Right renal pelvis (tissue), 4 donors: ENCODE results near the gene PRND. TPM values are rescaled to one million over a fixed set of nuclear protein-coding genes. Genes with fewer than 3 reads are reported as not detected.
A peak's percentile ranks its signal among the peaks of the same experiment; 100 is the strongest.
"Not testable (repeated sequence)": the region's sequence is repeated elsewhere in the genome, so short reads cannot be mapped to it uniquely, and the experiment has no call there.

Source experiments
- DNase-seq, 4 donors: peaks; one replicate each; pipeline ENCODE4 v3.0.0-alpha.2; 2013; ENCODE audit warnings: low read depth in 4 of 4, low spot score in 3 of 4, missing footprints in 1 of 4
- polyA plus RNA-seq, 4 donors: library from polyadenylated mRNA; unstranded; fragments of 120-200 nt; gene quantifications; one replicate each; pipeline ENCODE4 v1.2.1, GENCODE V29; 2013; ENCODE audit not compliant: insufficient read length in 4 of 4

Gene PRND
- polyA plus RNA-seq, 4 donors, result 3.4 to 5.9 (median 4.9) TPM

- no peak for DNase-seq
Observed at GRCh38 chr20:4736875-4737274, 15.2 kb downstream of the PRND start.

- DNase-seq, result no peak
Observed at GRCh38 chr20:4737857-4738627, 16.3 kb downstream of the PRND start.

GRCh38 chr20:4740774-4741431, 19.2 kb downstream of the PRND start:
- DNase-seq, result peak in 1 of 4 donors; percentile 31

- DNase-seq, result no peak
Observed at GRCh38 chr20:4748847-4749246, 27.1 kb downstream of the PRND start.

- DNase-seq, result no peak
Observed at GRCh38 chr20:4749326-4749725, 27.6 kb downstream of the PRND start.

GRCh38 chr20:4750381-4750780, 28.7 kb downstream of the PRND start:
- DNase-seq, result no peak

GRCh38 chr20:4759100-4759884, 37.6 kb downstream of the PRND start:
- not testable (repeated sequence) for DNase-seq

GRCh38 chr20:4763261-4763660, 41.6 kb downstream of the PRND start:
- DNase-seq, result no peak

- no peak for DNase-seq
Observed at GRCh38 chr20:4763723-4764510, 42.2 kb downstream of the PRND start.

- DNase-seq, result no peak
Observed at GRCh38 chr20:4764805-4765204, 43.1 kb downstream of the PRND start.

- no peak for DNase-seq
Observed at GRCh38 chr20:4765681-4766080, 44.0 kb downstream of the PRND start.

GRCh38 chr20:4766631-4767030, 44.9 kb downstream of the PRND start:
- no peak for DNase-seq

GRCh38 chr20:4767084-4767483, 45.4 kb downstream of the PRND start:
- no peak for DNase-seq

GRCh38 chr20:4769328-4769727, 47.6 kb downstream of the PRND start:
- DNase-seq, result no peak

- DNase-seq, result no peak
Observed at GRCh38 chr20:4770026-4770425, 48.3 kb downstream of the PRND start.

- DNase-seq, result no peak
Observed at GRCh38 chr20:4771004-4771403, 49.3 kb downstream of the PRND start.

GRCh38 chr20:4772132-4772531, 50.4 kb downstream of the PRND start:
- DNase-seq, result no peak

- not testable (repeated sequence) for DNase-seq
Observed at GRCh38 chr20:4773014-4773413, 51.3 kb downstream of the PRND start.

GRCh38 chr20:4773736-4774135, 52.0 kb downstream of the PRND start:
- DNase-seq, result no peak

GRCh38 chr20:4774207-4774606, 52.5 kb downstream of the PRND start:
- DNase-seq, result no peak
